ENCODE data around the gene MTA1.

GRCh38 chr14:105426416-105427130, 6.9 kb downstream of the MTA1 start:
- TF ChIP-seq CTCF (conservative IDR thresholded peaks at IDR 0.05; ENCODE audit: low read depth, low read length) (no peak), EZH2 (IDR thresholded peaks at IDR 0.05; ENCODE audit: borderline replicate concordance, low read depth, low read length, poor library complexity, severe bottlenecking) (no peak)
